Pulmonary artery endothelial cell (primary cell): ENCODE measurements around the gene ZNF425. TPM values are rescaled to one million over a fixed set of nuclear protein-coding genes. Genes with fewer than 3 reads are reported as not detected.
A peak's percentile ranks its signal among the peaks of the same experiment; 100 is the strongest.
"Not testable (repeated sequence)": the region's sequence is repeated elsewhere in the genome, so short reads cannot be mapped to it uniquely, and the experiment has no call there.

Source experiments
- DNase-seq: peaks from one replicate; pipeline ENCODE4 v3.0.0-alpha.2; 2011; ENCODE audit warnings: low read depth, low spot score
- total RNA-seq: library from RNA; depleted of rRNA; stranded (reverse); fragments of >200 nt; gene quantifications from 2 replicates; pipeline ENCODE4 v1.2.3, GENCODE V29; 2014

The ZNF425 gene, protein sequence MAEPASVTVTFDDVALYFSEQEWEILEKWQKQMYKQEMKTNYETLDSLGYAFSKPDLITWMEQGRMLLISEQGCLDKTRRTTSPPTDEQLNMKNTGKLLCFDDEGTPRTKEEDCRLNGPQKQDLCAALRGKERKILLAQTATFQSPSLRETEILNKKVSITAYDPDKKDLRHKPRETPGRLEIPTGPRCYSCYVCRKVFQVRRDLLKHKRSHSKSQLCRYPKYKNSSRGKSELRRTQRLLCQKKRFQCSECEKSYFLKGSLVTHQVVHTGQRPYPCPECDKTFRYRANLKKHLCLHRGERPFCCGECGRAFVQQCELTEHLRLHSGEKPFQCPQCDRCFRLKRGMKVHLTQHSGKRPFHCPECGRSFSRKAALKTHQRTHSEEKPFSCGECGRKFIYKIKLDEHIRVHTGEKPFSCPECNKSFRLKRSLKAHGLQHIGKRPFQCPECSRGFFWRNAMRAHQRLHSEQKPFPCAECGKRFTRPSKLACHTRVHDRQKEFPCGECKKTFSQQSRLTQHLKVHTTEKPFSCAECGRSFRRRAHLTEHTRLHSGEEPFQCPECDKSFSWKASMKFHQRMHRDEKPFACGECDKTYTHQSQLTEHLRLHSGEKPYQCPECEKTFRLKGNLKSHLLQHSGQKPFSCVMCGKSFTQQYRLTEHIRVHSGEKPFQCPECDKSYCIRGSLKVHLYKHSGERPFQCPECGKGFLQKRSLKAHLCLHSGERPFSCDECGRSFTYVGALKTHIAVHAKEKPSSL
- 0.73 and 1.7 TPM in 2 replicates for total RNA-seq

- peak; percentile 54 for DNase-seq
These were observed at the start of gene ZNF425 for GRCh38 chr7:149125863-149126661. Gene ZNF425, minus strand, starts transcription at chr7:149126324. Its CDS starts 111 bp downstream, at chr7:149126213.

DNA sequence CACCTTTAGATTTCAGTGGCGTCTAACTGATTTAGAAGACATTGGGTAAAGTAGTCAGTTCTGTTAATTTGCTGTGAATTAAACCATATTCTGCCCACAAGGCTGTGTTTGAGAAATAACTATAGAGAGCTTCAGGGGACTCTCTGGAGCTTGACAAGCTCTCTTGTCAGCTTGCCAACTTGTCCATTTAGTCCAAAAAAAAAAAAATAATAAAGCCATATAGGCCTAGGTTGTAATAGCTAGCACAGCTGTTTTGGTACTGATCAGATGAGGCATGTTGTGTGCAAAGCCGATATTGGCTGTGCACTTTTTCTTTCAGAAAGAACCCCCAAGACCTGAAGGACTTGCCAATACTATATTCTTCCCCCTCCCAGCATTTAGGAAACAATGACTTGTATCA lies 49.0 kb upstream of the ZNF425 start:
- no peak for DNase-seq

DNA sequence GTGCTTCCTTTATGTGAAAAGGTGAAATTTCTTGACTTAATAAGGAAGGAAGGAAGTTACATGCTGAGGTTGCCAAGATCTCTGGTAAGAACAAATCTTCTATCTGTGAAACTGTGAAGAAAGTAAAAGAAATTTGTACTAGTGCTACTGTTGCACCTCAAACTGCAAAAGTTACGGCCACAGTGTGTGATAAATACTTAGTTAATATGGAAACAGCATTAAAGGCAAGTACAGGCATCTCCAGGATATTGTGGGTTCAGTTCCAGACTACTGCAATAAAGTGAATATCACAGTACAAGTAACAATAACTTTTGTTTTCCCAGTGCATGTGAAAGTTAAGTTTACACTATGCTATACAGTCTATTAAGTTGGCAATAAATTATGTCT lies 46.4 kb upstream of the ZNF425 start:
- no peak for DNase-seq

- no peak for DNase-seq
These were observed 45.9 kb upstream of the ZNF425 start for GRCh38 chr7:149171892-149172533.

- DNase-seq = no peak
These were observed 40.7 kb upstream of the ZNF425 start for GRCh38 chr7:149166630-149167352.

GRCh38 chr7:149166142-149166541 lies 40.0 kb upstream of the ZNF425 start:
- no peak for DNase-seq

DNA sequence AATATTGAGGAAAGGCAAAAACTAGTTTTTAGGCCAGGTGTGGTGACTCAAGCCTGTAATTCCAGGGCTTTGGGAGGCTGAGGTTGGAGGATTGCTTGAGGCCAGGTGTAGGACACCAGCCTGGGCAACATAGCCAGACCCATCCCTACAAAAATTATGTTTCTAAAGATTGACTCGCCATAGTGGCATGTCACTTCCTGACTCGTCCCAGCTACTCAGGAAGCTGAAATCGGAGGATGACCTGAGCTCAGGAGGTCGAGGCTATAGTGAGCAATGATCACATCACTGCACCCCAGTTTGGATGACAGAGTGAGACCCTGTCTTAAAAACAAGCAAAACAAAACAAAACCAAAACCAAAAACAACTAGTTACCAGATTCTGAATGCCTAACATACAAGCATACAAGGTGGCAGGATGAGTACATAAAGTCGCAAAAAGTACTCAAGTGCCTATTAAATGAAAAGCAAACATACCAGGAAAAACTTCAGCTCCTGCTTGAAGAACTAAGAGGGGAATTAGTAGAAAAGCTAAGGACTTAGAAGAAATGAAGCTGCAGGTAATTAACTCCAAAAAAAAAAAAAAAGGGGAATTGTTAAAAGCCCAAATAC lies 35.2 kb upstream of the ZNF425 start:
- no peak for DNase-seq

DNA sequence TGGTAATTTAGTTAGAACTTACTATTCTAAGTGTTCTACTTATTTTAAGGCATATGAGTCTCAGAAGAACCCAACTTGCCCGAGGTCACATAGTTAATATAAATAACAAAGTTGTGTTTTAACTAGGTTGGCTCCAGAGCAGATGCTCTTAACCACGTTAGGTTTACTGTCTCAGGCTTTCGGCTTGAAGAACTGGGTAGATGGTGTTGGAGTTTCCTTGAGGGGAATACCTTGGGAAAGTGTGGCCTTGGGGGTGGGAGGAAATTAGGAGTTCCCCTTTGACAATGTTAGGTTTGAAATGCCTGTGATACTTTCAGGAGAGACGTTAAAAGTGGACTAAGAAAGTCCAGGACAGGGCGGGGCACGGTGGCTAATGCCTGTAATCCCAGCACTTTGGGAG lies 30.8 kb upstream of the ZNF425 start:
- no peak for DNase-seq

DNA sequence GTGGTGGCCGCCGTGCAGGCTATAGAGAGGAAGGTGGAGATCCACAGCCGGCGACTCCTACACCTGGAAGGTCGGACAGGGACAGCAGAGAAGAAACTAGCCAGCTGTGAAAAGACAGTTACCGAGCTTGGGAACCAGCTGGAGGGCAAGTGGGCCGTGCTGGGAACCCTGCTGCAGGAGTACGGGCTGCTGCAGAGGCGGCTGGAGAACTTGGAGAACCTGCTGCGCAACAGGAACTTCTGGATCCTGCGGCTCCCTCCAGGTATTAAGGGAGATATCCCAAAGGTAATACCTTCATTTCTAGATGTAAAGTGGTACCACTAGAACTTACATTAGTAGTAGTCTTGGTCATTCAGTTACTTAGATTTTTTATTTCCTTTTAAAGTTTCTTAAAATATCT lies 27.9 kb upstream of the ZNF425 start:
- no peak for DNase-seq

- no peak for DNase-seq
These were observed 27.2 kb upstream of the ZNF425 start for GRCh38 chr7:149153346-149153745.

DNA sequence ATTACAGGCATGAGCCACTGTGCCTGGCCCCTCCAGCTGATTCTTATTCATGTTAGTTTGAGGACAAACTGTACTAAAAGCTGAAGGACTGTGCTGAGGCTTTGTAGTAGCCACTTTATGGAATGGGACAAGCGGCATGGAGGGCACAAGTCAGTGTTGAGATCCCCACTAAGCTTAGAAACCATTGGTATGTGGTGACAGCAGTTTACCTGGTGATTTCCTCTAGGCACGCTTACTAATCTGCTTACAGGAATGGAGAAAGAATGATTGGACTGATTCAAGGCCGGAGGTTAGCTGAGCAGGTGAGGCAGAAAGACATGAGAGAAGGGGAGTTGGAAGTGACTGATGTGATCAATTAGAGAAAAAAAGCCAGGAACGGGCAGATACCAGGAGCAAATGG lies 24.9 kb upstream of the ZNF425 start:
- no peak for DNase-seq

GRCh38 chr7:149147752-149148653 lies 21.9 kb upstream of the ZNF425 start:
- no peak for DNase-seq

- peak; percentile 35 for DNase-seq
These were observed 21.1 kb upstream of the ZNF425 start, which contains the start of gene ZNF398 for GRCh38 chr7:149147072-149147751. Gene ZNF398, plus strand, starts transcription at chr7:149147453. Its CDS starts 290 bp downstream, at chr7:149147743.

- DNase-seq = no peak
These were observed 19.1 kb upstream of the ZNF425 start for GRCh38 chr7:149145031-149145845.

DNA sequence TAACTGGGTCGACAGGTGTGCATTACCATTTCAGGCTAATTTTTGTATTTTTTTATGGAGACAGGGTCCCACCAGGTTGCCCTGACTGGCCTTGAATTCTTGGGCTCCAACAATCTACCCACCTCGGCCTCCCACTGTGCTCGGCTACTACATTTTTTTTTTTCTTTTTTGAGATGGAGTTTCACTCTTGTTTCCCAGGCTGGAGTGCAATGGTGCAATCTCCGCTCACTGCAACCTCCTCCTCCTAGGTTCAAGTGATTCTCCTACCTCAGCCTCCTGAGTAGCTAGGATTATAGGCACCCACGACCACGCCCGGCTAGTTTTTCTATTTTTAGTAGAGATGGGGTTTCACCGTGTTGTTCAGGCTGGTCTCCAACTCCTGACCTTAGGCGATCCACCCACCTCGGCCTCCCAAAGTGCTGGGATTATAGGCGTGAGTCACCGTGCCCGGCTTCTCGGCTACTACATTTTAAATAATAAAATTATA lies 18.4 kb upstream of the ZNF425 start:
- not testable (repeated sequence) for DNase-seq

DNA sequence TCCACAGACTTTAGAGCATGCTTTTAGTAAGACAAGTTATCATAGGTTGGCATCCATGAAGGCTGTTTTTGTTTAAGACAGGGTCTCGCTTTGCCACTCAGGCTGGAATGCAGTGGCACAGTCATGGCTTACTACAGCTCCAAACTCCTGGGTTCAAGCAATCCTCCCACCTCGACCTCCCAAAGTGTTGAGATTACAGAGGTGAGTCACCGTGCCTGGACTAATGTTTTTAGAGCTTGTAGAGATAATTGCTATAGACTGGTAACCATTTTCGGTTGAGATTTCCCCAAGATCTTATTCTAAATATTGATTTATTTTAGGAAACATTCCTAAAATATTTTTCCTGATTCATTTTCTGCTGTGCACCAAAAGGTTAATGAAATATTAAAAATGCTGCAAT lies 15.8 kb upstream of the ZNF425 start:
- no peak for DNase-seq

- no peak for DNase-seq
These were observed 14.7 kb upstream of the ZNF425 start for GRCh38 chr7:149140831-149141230.

GRCh38 chr7:149136118-149136517 lies 10.0 kb upstream of the ZNF425 start:
- DNase-seq = no peak
